Activated CD4-positive, alpha-beta T cell treated with anti-CD3 and anti-CD28 coated beads, Interleukin-2, amount 50 U/mL, for 16 hours (primary cell): ENCODE measurements around the gene IL1RL2.
A peak's percentile ranks its signal among the peaks of the same experiment; 100 is the strongest.

Experiments
- DNase-seq: peaks from one replicate; pipeline ENCODE4 v3.0.0-alpha.2; 2020

The IL1RL2 gene

GRCh38 chr2:102269200-102269524 lies 82.3 kb downstream of the IL1RL2 start:
- no peak for DNase-seq

DNA sequence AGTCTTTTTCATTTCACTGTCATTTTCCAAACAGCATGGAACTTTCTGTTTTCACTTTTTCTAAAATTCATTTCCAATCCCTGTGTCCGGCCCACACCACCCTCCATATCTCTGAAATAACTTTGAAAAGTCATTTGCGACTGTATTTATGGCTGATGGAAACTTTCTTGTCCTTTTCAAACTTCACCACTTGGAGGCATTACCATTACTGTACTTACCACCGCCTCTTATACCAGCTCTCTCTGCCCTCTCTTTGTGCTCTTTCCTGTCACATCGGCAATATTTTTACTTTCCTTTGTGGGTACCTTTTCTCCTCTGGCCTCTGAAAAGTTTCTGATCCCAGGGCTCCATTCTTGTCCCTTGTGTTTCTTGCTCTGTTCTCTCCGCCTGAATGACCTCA lies 85.0 kb downstream of the IL1RL2 start:
- peak; percentile 43 for DNase-seq

- no peak for DNase-seq
Measured at GRCh38 chr2:102273619-102274211, 86.9 kb downstream of the IL1RL2 start.

DNA sequence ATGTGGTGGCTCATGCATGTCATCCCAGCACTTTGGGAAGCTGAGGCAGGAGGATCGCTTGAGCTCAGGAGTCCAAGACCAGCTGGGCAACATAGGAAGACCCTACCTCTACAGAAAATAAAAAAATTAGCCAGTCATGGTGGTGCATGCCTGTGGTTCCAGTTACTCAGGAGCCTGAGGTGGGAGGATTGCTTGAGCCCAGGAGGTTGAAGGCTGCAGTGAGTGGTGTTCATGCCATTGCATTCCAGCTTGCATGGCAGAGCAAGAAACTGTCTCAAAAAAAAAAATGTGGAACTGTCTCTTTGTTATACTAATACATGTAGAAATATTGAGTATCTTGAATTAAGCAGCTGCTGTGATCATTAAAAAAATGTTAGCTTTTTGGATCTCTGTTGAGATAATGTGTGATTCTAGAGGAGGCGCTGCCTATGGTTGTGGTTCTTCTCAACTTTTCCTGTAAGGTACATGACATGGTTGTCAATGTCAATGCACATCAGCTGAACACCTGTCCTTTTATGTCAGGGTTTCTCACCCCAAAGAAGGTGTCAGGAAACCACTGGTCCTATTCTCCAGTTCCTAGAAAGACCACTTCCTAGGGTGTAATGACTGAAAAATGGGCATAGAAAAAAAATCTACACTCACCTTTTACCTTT lies 89.9 kb downstream of the IL1RL2 start:
- peak; percentile 45 for DNase-seq

- DNase-seq: no peak
Measured at GRCh38 chr2:102277202-102277700, 90.4 kb downstream of the IL1RL2 start.

GRCh38 chr2:102278720-102279390 lies 92.0 kb downstream of the IL1RL2 start:
- DNase-seq: no peak

DNA sequence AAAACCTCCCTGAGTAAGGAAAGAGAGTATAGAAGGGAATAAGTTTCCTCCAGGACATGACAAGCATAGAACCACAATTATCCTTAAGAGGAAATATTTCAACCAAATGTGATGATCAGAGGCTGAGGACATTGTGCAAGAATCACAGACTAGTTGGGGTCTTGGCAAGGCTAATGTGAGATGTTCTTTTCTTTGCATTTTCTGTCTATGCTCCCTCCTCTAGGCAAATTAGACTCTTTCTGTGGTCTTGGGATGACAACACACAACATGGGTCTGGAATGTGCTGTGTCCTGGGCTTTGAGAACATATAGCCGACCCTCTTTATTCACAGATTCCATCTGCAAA lies 92.5 kb downstream of the IL1RL2 start:
- no peak for DNase-seq

DNA sequence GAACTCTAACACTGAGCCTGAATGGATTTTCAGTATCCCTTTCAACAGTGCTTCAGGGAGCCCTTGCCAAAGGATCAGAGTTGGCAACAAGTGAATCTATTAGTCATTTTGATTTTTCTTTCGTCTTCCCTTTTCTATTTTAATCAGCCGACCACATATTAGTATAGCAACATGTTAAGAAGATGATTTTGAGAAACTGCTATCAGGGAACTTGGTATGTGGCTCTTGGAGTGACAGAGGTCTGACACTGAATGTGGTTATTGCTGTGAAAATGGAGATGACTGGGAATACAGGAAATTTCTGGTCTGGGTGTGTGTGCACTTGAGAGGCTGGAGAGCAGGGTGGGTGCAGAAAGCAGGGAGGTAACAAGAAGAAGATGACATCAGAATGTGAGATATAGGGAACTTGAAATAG lies 95.9 kb downstream of the IL1RL2 start:
- DNase-seq: peak; percentile 47

- DNase-seq: no peak
Measured at GRCh38 chr2:102283996-102284395, 97.2 kb downstream of the IL1RL2 start.

DNA sequence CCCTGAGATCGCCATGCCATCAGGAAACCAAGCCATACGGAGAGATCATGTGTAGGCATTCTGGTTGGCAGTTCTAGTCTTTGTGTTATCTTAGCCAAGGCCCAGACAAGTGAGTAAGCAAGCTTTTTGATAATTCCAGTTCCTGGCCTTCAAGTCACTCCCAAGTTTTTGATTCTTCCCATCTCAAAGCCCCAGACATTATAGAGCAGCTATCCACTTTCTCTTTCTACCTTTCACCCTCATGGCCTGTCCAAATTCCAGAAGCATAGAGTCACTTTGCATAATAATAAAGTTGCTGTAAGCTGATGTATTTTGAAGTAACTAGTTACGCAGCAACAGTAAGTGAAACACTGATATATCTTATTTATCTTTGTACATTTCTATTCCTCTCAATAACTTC lies 97.8 kb downstream of the IL1RL2 start:
- no peak for DNase-seq

DNA sequence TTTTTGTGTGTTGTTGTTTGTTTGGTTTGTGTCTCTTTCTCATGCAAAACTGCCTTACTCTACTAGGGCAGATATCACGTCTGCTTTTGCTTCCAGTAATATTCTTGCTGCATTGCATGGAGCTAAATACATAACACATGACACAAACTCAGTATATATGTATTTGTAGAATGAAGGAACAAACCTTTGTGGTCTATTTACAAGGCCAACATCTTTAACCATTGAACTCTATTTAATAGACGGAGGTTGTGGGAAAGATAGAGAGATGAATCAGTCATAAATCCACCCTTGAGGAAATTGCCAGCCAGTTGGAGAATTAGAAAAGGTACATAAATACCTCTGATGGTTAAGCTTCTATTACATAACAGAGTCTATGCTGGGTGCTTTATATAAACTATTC lies 98.5 kb downstream of the IL1RL2 start:
- DNase-seq: no peak

DNA sequence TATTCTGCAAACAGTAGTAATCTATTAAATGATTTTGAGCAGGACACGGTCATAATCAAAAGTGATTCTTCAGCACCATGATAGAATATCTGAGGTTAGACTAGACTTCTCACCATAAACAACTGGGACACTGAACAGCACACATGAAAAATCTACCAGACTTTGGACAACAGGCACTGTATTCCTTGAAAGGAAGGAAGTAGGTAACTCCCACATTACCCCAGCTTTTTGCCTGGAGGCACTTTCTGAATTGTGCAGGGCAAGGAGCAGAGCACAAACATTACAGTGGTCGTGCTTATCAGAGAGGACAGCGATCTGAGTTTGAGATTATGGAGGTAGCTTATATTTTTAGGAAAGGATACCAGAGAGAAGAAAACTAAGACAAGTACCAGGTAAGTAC lies 99.2 kb downstream of the IL1RL2 start:
- no peak for DNase-seq

GRCh38 chr2:102289129-102289528 lies 102.3 kb downstream of the IL1RL2 start:
- no peak for DNase-seq
